Measurements from ENCODE around the gene MAP3K20. TPM values are rescaled to one million over a fixed set of nuclear protein-coding genes. Genes with fewer than 3 reads are reported as not detected.

Gene MAP3K20
- total RNA-seq, 1 experiment from 2014 or later: 150 TPM

DNA sequence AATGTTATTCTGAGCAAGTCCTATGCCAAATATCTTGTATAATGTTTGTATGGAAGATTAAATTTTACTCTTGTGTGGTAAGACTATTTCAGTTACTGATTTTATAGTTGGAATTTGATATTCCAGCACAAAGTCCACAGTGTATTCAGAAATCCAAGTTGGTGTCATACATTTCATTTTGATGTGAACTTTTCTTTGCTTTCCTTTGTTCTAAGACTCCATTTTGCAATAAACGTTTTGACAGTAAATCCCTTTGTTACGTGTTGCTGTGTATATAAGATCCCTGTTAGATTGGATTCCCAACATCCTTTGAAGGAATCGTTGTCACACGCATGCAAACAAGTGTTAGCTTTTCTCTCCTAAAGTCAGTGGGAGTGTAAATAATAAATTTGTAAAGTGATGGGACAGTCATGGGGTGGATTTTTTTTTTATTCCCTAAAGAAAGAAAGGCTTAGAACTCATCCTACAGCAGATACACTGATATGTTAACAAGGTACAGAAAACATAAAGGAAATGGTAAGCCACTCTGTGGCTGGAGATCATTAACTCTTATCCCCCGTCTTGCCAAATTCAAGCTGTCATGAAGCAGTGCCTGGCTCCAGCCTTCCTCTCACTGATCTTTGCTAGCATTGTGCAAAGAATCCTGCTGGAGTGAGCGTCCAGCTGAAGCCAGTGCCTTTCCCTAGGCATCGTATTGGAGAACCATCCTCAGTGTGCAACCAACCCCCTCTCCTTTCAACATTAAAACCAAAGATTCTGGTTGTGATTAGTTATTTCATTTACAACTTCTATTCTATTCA lies 151.5 kb downstream of the MAP3K20 start:
- POLR2A ChIA-PET: interaction anchor here (1.4 to 2.2 kb wide), 2 partner anchors 9 to 200 kb away, joined by 4 to 5 read pairs; no protein-coding TSS in a partner anchor
- Mint-ChIP-seq H3K27me3 (ENCODE audit: insufficient read depth, unreplicated experiment) (no peaks in the 10 kb centered on the region), H3K9me3 (ENCODE audit: unreplicated experiment) (no peaks in the 10 kb centered on the region), H3K27ac (ENCODE audit: low read depth, unreplicated experiment) (no peak overlapping the region), H3K4me1 (ENCODE audit: insufficient read depth, unreplicated experiment) (no peaks in the 10 kb centered on the region), H3K36me3 (ENCODE audit: insufficient read depth, unreplicated experiment) (peaks cover 29% of the 10 kb centered on the region), H3K4me3 (ENCODE audit: unreplicated experiment) (no peak overlapping the region)
- CTCF ChIA-PET: interaction anchor here (0.6 to 1.7 kb wide), 5 partner anchors 10 to 456 kb away, joined by 3 to 8 read pairs (median 3); no protein-coding TSS in a partner anchor
- DNase-seq (ENCODE audit: unreplicated experiment): no peak
- intact Hi-C loops (cut with micrococcal nuclease): no loop called here
- BruUV-seq (replicated peaks): no TSS peak
- TF ChIP-seq, protein P1, sequence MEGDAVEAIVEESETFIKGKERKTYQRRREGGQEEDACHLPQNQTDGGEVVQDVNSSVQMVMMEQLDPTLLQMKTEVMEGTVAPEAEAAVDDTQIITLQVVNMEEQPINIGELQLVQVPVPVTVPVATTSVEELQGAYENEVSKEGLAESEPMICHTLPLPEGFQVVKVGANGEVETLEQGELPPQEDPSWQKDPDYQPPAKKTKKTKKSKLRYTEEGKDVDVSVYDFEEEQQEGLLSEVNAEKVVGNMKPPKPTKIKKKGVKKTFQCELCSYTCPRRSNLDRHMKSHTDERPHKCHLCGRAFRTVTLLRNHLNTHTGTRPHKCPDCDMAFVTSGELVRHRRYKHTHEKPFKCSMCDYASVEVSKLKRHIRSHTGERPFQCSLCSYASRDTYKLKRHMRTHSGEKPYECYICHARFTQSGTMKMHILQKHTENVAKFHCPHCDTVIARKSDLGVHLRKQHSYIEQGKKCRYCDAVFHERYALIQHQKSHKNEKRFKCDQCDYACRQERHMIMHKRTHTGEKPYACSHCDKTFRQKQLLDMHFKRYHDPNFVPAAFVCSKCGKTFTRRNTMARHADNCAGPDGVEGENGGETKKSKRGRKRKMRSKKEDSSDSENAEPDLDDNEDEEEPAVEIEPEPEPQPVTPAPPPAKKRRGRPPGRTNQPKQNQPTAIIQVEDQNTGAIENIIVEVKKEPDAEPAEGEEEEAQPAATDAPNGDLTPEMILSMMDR (IDR thresholded peaks at IDR 0.05; ENCODE audit: unreplicated experiment): no peak

DNA sequence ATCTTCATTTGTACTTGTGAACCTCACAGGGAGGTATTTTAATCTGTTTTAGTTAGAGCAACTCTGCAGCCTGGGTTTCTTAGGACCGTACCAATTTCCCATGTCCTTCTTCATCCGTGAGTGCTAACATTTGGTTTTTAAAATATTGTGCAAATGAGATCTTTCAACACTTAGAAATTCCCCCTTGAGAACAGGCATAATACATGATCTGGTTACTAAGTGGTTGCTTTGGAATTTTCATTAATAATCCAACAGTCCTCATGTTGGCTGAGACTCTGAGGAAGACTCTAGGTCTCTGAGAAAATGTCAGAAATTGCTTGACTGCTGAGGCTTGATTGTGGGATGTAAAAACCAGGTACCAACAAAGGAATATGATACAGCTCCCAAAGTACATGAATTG lies 153.4 kb downstream of the MAP3K20 start:
- DNase-seq (ENCODE audit: unreplicated experiment): no peak
- BruUV-seq (replicated peaks): no TSS peak
- intact Hi-C loops (cut with micrococcal nuclease): no loop called here
- ChIA-PET CTCF (interaction anchor here (0.5 kb wide), 1 partner anchor 167 kb away, joined by 3 read pairs; no protein-coding TSS in a partner anchor), POLR2A (no interaction called here)
- TF ChIP-seq, protein P1 (IDR thresholded peaks at IDR 0.05; ENCODE audit: unreplicated experiment): no peak
- Mint-ChIP-seq H3K27ac (ENCODE audit: low read depth, unreplicated experiment) (peak overlapping the region; percentile 67), H3K9me3 (ENCODE audit: unreplicated experiment) (no peaks in the 10 kb centered on the region), H3K36me3 (ENCODE audit: insufficient read depth, unreplicated experiment) (peaks cover 46% of the 10 kb centered on the region), H3K4me3 (ENCODE audit: unreplicated experiment) (no peak overlapping the region), H3K4me1 (ENCODE audit: insufficient read depth, unreplicated experiment) (no peaks in the 10 kb centered on the region), H3K27me3 (ENCODE audit: insufficient read depth, unreplicated experiment) (no peaks in the 10 kb centered on the region)

DNA sequence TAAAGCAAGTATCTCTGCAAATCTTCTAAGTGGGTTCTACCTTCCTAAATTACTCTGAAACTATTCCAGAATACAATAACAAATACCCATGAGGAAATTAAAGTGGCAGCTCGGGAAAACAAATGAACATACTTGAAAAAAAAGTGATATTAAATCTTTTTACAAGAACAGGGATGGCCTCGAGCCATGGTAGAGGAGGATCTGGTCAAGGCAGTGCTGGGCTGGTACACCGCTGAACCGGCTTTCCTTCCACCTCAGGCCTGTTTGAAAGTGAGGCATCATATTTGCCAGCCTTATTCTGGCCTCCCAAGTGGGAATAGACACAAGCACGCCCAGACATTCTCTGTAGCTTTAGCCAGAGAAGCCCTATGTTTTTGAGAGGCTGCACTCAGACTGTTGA lies 154.5 kb downstream of the MAP3K20 start:
- TF ChIP-seq, protein P1 (IDR thresholded peaks at IDR 0.05; ENCODE audit: unreplicated experiment): no peak
- CTCF ChIA-PET: interaction anchor here (0.6 kb wide), 2 partner anchors 32 to 1632 kb away, joined by 3 read pairs; no protein-coding TSS in a partner anchor
- Mint-ChIP-seq H3K36me3 (ENCODE audit: insufficient read depth, unreplicated experiment) (peaks cover 49% of the 10 kb centered on the region), H3K27me3 (ENCODE audit: insufficient read depth, unreplicated experiment) (no peaks in the 10 kb centered on the region), H3K9me3 (ENCODE audit: unreplicated experiment) (no peaks in the 10 kb centered on the region), H3K4me3 (ENCODE audit: unreplicated experiment) (no peak overlapping the region), H3K4me1 (ENCODE audit: insufficient read depth, unreplicated experiment) (no peaks in the 10 kb centered on the region), H3K27ac (ENCODE audit: low read depth, unreplicated experiment) (no peak overlapping the region)
- DNase-seq (ENCODE audit: unreplicated experiment): no peak
- BruUV-seq (replicated peaks): no TSS peak
- intact Hi-C loops (cut with micrococcal nuclease): no loop called here
- POLR2A ChIA-PET: no interaction called here

DNA sequence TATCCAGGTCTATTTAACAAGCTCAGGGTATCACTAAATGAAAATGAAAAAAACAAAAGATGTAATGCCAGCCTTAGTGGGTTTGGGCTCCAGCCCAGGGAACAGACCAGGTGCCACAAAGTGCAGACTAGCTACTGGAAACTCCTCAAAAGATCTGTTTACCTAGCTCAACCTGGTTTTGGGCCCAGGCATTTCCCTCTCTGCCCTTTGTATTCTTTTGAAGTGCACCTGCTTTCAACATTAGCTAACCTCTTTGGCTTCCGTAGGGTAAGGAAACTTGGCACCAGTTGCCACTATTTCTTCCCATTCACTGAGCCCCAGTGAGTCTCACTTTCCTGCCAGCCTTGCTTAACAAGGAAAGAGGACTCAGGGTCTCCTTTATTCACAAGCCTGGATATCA lies 155.4 kb downstream of the MAP3K20 start:
- H3K4me3 Mint-ChIP-seq (ENCODE audit: unreplicated experiment): no peak overlapping the region
- TF ChIP-seq, protein P1 (IDR thresholded peaks at IDR 0.05; ENCODE audit: unreplicated experiment): no peak
- no TSS peak for BruUV-seq (replicated peaks)
- H3K27me3 Mint-ChIP-seq (ENCODE audit: insufficient read depth, unreplicated experiment): no peaks in the 10 kb centered on the region
- peak; percentile 16 for DNase-seq (ENCODE audit: unreplicated experiment)
- ChIA-PET POLR2A (interaction anchor here (0.9 to 1.5 kb wide), 2 partner anchors 13 kb away, joined by 3 to 4 read pairs; no protein-coding TSS in a partner anchor), CTCF (interaction anchor here (0.5 to 1.0 kb wide), 2 partner anchors 160 to 203 kb away, joined by 3 to 4 read pairs; no protein-coding TSS in a partner anchor)
- no peaks in the 10 kb centered on the region for H3K9me3 Mint-ChIP-seq (ENCODE audit: unreplicated experiment)
- peaks cover 56% of the 10 kb centered on the region for H3K36me3 Mint-ChIP-seq (ENCODE audit: insufficient read depth, unreplicated experiment)
- H3K27ac Mint-ChIP-seq (ENCODE audit: low read depth, unreplicated experiment): peak overlapping the region; percentile 83
- no peaks in the 10 kb centered on the region for H3K4me1 Mint-ChIP-seq (ENCODE audit: insufficient read depth, unreplicated experiment)
- intact Hi-C loops (cut with micrococcal nuclease): no loop called here

Measured in MCF 10A (cell line).